Esophagus squamous epithelium (tissue), 4 donors: ENCODE results near the gene LPP.

Experiments used
- CTCF ChIP-seq, 6 experiments: fragments of 450-650 bp in 4 of 6; fragments of 200-600 bp in 2 of 6; sonication (generic) in 2 of 6; IDR thresholded peaks; one replicate each; pipeline ENCODE4 v1.5.1; 2016 to 2019; ENCODE audit warnings: antibody characterized with exemption in 6 of 6, mild to moderate bottlenecking in 4 of 6, moderate library complexity in 4 of 6
- POLR2A ChIP-seq, 4 donors: fragments of 450-650 bp; IDR thresholded peaks; one replicate each; pipeline ENCODE4 v1.6.1; 2017; ENCODE audit warnings: antibody characterized with exemption in 4 of 4, mild to moderate bottlenecking in 4 of 4, moderate library complexity in 3 of 4

GRCh38 chr3:188605905-188606304 is 451.9 kb downstream of the LPP start:
- TF ChIP-seq POLR2A (IDR thresholded peaks at IDR 0.05) (no peak), CTCF (IDR thresholded peaks at IDR 0.05) (no peak)
